OCI-LY1 (cell line): ENCODE data around the gene ZFP92.
"Not testable (repeated sequence)": the region's sequence is repeated elsewhere in the genome, so short reads cannot be mapped to it uniquely, and the experiment has no call there.

Source experiments
- CTCF ChIP-seq: fragments of 200-600 bp; sonication (generic), shearing (Covaris generic); IDR thresholded peaks from 2 replicates; pipeline ENCODE4 v1.5.1; 2017; ENCODE audit warnings: mild to moderate bottlenecking, antibody characterized with exemption, low read length, moderate library complexity, mixed read lengths
- EZH2 ChIP-seq: fragments of 200-600 bp; sonication (generic), shearing (Covaris generic); IDR thresholded peaks from 2 replicates; pipeline ENCODE4 v1.8.0; 2017; ENCODE audit warnings: borderline replicate concordance, mixed run types, mild to moderate bottlenecking, antibody characterized with exemption, low read length, moderate library complexity, mixed read lengths

- TF ChIP-seq CTCF, EZH2: not testable (repeated sequence)
Measured at GRCh38 chrX:153384973-153385372, 26.3 kb upstream of the ZFP92 start.
